CD4-positive, alpha-beta T cell (primary cell): ENCODE data around the gene PCDH8. TPM values are rescaled to one million over a fixed set of nuclear protein-coding genes. Genes with fewer than 3 reads are reported as not detected.

ENCODE experiments used
- ATAC-seq: fragments of 200-7000 bp; cut with Tn5 transposase; one replicate; pipeline ENCODE4 v1.10.0; 2022; ENCODE audit warnings: mild to moderate bottlenecking; ENCODE audit not compliant: poor library complexity
- CTCF ChIA-PET: fragments of 350-600 bp; sonication (Branson Sonifier 250); formaldehyde crosslinking; loops from one replicate; lab custom pipeline; 2021; ENCODE audit warnings: antibody characterized with exemption, inconsistent platforms; lab: Charles Lee
- POLR2A ChIA-PET: fragments of 350-600 bp; sonication (Branson Sonifier 250); formaldehyde crosslinking; loops from one replicate; lab custom pipeline; 2021; ENCODE audit warnings: antibody characterized with exemption, inconsistent platforms; lab: Charles Lee
- DNase-seq, 14 experiments: peaks; one replicate each; pipeline ENCODE4 v3.0.0-alpha.2; 2013 to 2020; ENCODE audit warnings: mixed read lengths in 2 of 14
- H3K27ac ChIP-seq, 2 donors: one replicate each; pipeline versions ENCODE4 v1.5.1 to v1.7.0; 2013; ENCODE audit warnings: low read length in 2 of 2, low read depth in 1 of 2, mild to moderate bottlenecking in 1 of 2
- H3K27me3 ChIP-seq, 2 experiments: 1 replicate in 1 of 2; 2 replicates in 1 of 2; pipeline versions ENCODE4 v1.6.1 to v1.7.0; 2013; ENCODE audit warnings: low read length in 2 of 2, control low read depth in 1 of 2, mild to moderate bottlenecking in 1 of 2, moderate library complexity in 1 of 2; ENCODE audit not compliant: insufficient read depth in 2 of 2, control insufficient read depth in 1 of 2
- H3K36me3 ChIP-seq: one replicate; pipeline ENCODE4 v1.6.1; 2013; ENCODE audit warnings: low read length, control low read depth; ENCODE audit not compliant: insufficient read depth
- H3K4me1 ChIP-seq: one replicate; pipeline ENCODE4 v1.6.1; 2013; ENCODE audit warnings: low read length, control low read depth; ENCODE audit not compliant: insufficient read depth
- H3K4me3 ChIP-seq: one replicate; pipeline ENCODE4 v1.5.1; 2013; ENCODE audit warnings: mild to moderate bottlenecking, low read length, moderate library complexity
- H3K9me3 ChIP-seq, 2 experiments: 1 replicate in 1 of 2; 2 replicates in 1 of 2; pipeline versions ENCODE4 v1.6.1 to v1.7.0; 2013; ENCODE audit warnings: low read length in 2 of 2, mild to moderate bottlenecking in 2 of 2, control low read depth in 1 of 2, moderate library complexity in 1 of 2; ENCODE audit not compliant: control insufficient read depth in 1 of 2, insufficient read depth in 1 of 2
- H3K27ac Mint-ChIP-seq: one replicate; pipeline ENCODE4 v1.8.0; 2020; ENCODE audit warnings: mixed read lengths
- H3K27me3 Mint-ChIP-seq: one replicate; pipeline ENCODE4 v1.8.0; 2021; ENCODE audit warnings: mixed read lengths
- H3K36me3 Mint-ChIP-seq: one replicate; pipeline ENCODE4 v1.8.0; 2021; ENCODE audit warnings: low read depth, mixed read lengths
- H3K4me1 Mint-ChIP-seq: one replicate; pipeline ENCODE4 v1.8.0; 2021; ENCODE audit warnings: low read depth, mixed read lengths
- H3K4me3 Mint-ChIP-seq: one replicate; pipeline ENCODE4 v1.8.0; 2020; ENCODE audit warnings: mild to moderate bottlenecking, mixed read lengths
- H3K9me3 Mint-ChIP-seq: one replicate; pipeline ENCODE4 v1.8.0; 2020; ENCODE audit warnings: mixed read lengths
- intact Hi-C, 2 experiments: fragments of 100-400 bp; cut with DNase I in 1 of 2; cut with micrococcal nuclease in 1 of 2; formaldehyde crosslinking; loops; one replicate each; pipeline versions ENCODE4 v1.15.1 to v1.9.0; 2023 to 2025; cut with DNase I, micrococcal nuclease
- total RNA-seq, 174 experiments: library from RNA in 2 of 174; stranded (reverse) in 2 of 174; gene quantifications; one replicate each; pipeline ENCODE4 v1.2.3 and lab custom pipeline; 2021 to 2026
- TF ChIP-seq, protein P1 (sequence below): fragments of 200-600 bp; IDR thresholded peaks from one replicate; pipeline ENCODE4 v1.8.0; 2022; ENCODE audit warnings: antibody characterized with exemption, mild to moderate bottlenecking

Gene PCDH8
- total RNA-seq, 2 experiments from 2014 or later = not detected

DNA sequence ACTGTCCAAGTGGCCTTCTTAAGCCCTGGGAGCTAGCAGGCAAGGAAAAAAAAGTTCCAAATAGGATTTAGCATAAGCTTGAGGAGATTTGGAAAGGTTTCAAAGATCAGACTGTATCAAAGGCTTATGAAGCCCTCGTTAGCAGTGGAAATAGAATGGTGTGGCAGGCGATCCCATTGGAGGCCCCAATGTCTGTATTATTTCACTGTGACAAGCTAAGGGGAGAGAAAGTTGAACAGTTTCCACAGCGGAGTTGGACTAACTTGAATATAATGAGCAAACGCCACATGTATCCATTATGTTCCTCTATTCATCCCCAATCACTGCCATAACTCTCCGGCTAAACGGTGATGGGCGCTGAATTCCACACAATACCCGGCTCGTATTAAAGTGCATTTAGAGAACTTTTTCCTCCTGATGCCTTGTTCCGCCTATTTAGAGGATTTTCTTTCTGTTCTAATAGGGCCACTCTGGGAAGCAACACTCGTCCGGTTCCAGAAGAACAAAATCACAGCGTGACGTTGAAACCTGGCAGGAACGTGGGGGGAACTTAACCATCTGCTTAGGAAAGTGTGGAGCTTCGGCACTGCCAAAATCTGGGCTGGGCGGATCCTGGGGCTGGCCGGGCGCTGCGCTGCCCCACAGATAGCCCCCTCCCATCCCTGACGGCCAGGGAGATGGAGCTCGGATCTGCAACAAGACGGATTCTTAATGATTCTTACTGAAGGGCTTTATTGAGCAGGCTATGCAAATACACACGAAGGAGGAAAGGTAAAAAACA, 1.0 kb upstream of the PCDH8 start:
- TF ChIP-seq, protein P1, sequence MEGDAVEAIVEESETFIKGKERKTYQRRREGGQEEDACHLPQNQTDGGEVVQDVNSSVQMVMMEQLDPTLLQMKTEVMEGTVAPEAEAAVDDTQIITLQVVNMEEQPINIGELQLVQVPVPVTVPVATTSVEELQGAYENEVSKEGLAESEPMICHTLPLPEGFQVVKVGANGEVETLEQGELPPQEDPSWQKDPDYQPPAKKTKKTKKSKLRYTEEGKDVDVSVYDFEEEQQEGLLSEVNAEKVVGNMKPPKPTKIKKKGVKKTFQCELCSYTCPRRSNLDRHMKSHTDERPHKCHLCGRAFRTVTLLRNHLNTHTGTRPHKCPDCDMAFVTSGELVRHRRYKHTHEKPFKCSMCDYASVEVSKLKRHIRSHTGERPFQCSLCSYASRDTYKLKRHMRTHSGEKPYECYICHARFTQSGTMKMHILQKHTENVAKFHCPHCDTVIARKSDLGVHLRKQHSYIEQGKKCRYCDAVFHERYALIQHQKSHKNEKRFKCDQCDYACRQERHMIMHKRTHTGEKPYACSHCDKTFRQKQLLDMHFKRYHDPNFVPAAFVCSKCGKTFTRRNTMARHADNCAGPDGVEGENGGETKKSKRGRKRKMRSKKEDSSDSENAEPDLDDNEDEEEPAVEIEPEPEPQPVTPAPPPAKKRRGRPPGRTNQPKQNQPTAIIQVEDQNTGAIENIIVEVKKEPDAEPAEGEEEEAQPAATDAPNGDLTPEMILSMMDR = no peak
- H3K9me3 ChIP-seq = peaks cover 0 to 59% of the 10 kb centered on the region in 2 experiments
- no peaks in the 10 kb centered on the region for H3K36me3 ChIP-seq
- peaks cover 68% of the 10 kb centered on the region for H3K27me3 Mint-ChIP-seq
- DNase-seq = no peak
- no peak overlapping the region for H3K27ac Mint-ChIP-seq
- no peaks in the 10 kb centered on the region for H3K36me3 Mint-ChIP-seq
- H3K4me1 Mint-ChIP-seq = peaks cover 30% of the 10 kb centered on the region
- H3K4me3 ChIP-seq = no peak overlapping the region
- POLR2A ChIA-PET = no interaction called here
- CTCF ChIA-PET = no interaction called here
- ATAC-seq = no peak
- H3K9me3 Mint-ChIP-seq = no peaks in the 10 kb centered on the region
- no peak overlapping the region for H3K27ac ChIP-seq
- H3K4me3 Mint-ChIP-seq = peak overlapping the region; percentile 50
- peaks cover 78 to 87% of the 10 kb centered on the region in 2 experiments for H3K27me3 ChIP-seq
- H3K4me1 ChIP-seq = peaks cover 33% of the 10 kb centered on the region
- intact Hi-C loops = no loop called here

DNA sequence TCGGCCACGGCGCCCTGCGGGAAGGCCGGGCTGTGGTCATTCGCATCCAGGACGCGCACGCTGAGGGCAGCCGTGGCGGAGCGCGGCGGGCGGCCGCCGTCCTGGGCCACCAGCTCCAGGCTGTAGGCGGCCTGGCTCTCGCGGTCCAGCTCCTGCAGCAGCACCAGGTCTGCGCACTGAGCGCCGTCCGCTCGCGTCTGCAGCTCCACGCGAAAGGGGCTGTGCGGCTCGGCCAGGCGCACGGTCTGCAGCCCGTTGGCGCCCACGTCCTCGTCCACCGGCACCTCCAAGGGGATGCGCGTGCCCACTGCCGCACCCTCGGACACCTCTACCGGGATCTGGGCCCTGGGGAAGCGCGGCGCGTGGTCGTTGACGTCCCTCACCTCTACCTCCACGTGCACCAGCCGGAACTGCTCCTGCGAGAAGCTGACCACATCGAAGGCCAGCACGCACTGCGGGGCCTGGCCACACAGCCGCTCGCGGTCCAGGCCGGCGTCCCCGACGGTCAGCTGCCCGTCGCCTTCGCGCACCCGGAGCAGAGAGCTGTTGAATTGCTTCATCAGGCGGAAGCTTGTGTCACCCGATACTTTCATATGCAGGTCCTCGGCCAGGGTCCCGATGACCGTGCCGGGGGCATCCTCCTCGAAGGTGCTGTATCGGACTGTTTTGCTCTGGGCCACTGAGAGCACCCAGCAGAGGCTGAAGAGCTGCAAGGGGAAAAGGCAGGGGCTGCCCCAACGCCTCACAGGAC, 583 bp downstream of the PCDH8 start:
- Mint-ChIP-seq H3K4me3 (no peak overlapping the region), H3K27me3 (peaks cover 67% of the 10 kb centered on the region), H3K4me1 (peaks cover 32% of the 10 kb centered on the region), H3K36me3 (no peaks in the 10 kb centered on the region), H3K27ac (no peak overlapping the region), H3K9me3 (no peaks in the 10 kb centered on the region)
- DNase-seq (no peak), ATAC-seq (no peak)
- H3K27ac ChIP-seq = no peak overlapping the region
- ChIA-PET POLR2A (no interaction called here), CTCF (no interaction called here)
- intact Hi-C loops = no loop called here
- H3K27me3 ChIP-seq = peaks cover 74 to 80% of the 10 kb centered on the region in 2 experiments
- no peaks in the 10 kb centered on the region for H3K36me3 ChIP-seq
- H3K4me3 ChIP-seq = no peak overlapping the region
- TF ChIP-seq, protein P1 = no peak
- H3K4me1 ChIP-seq = peaks cover 33% of the 10 kb centered on the region
- H3K9me3 ChIP-seq = peaks cover 0 to 60% of the 10 kb centered on the region in 2 experiments

DNA sequence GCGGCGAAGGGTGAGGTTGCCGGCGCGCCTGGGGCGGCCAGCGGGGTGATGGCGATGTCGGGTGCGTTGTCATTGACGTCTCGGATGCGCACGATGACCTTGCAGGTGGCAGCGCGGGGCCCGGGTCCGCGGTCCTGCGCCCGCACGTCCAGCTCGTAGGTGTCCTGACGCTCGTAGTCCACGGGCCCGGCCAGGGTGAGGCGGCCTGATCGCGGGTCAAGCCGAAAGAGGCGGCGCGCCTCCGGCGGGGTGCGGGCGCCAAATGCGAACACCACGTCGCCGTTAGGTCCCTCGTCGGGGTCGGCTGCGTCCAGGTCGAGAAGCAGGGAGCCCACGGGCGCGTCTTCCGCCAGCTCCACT, 1.1 kb downstream of the PCDH8 start:
- Histone ChIP-seq H3K9me3 (peaks cover 0 to 60% of the 10 kb centered on the region in 2 experiments), H3K4me3 (no peak overlapping the region), H3K27me3 (peaks cover 68 to 80% of the 10 kb centered on the region in 2 experiments), H3K4me1 (peaks cover 33% of the 10 kb centered on the region), H3K27ac (no peak overlapping the region), H3K36me3 (no peaks in the 10 kb centered on the region)
- DNase-seq = no peak
- H3K36me3 Mint-ChIP-seq = no peaks in the 10 kb centered on the region
- ChIA-PET CTCF (no interaction called here), POLR2A (no interaction called here)
- H3K27ac Mint-ChIP-seq = no peak overlapping the region
- H3K4me1 Mint-ChIP-seq = peaks cover 32% of the 10 kb centered on the region
- intact Hi-C loops = no loop called here
- H3K4me3 Mint-ChIP-seq = no peak overlapping the region
- no peak for ATAC-seq
- H3K9me3 Mint-ChIP-seq = no peaks in the 10 kb centered on the region
- TF ChIP-seq, protein P1 = no peak
- H3K27me3 Mint-ChIP-seq = peaks cover 67% of the 10 kb centered on the region
